ENCODE measurements around the gene LEUTX. TPM values are rescaled to one million over a fixed set of nuclear protein-coding genes. Genes with fewer than 3 reads are reported as not detected.

LEUTX gene
- polyA plus RNA-seq, 6 donors from 2014 or later: not detected

DNA sequence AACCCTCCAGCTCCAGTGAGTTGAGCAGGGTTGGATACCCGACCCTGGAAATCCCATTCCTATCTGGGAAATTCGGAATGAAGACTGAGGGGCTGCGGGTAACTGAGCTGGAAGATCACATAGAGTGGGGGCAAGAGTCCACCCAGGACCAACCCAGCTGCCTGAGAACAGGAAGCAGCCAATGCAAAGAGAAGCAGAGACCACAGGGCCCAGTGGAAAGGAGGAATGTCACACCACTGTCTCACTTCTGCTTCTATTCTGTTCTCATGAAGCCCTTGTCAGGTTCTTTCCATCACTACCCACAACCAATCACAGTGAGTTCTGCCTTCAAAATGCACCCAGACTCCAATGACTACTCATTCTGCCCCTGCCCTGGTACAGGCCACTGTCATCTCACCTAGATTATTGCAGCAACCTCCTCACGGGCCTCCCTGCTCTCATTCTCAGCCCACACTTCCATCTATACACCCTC lies 40.0 kb downstream of the LEUTX start:
- DNase-seq (no peak), ATAC-seq (ENCODE audit: low read depth in 2 of 2) (peak; percentile 77 to 78)
- Mint-ChIP-seq H3K27ac (peak overlapping the region in 1 of 6 donors; percentile 77), H3K36me3 (peaks cover 0 to 16% of the 10 kb centered on the region in 2 donors), H3K4me1 (peaks cover 21 to 23% (median 23%) of the 10 kb centered on the region in 3 donors), H3K4me3 (no peak overlapping the region), H3K27me3 (no peaks in the 10 kb centered on the region), H3K9me3 (no peaks in the 10 kb centered on the region)

DNA sequence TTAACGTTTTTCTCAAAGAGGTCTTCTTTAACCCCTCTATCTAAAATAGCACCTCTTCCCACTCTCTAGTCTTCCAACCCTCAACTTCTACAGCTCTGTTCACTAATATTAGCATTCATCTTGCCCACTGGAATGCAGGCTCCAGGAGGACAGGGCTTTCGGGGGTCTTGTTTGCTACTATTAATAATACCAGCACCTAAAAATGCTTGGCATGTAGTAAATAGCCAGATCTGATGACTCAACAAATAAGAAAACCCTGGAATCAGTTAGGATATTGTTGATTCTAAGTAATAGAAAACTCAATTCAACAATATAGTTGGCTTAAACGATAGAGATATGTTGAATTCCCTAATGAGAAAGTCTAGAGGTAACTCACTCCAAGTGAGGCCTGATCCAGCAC lies 41.1 kb downstream of the LEUTX start:
- H3K36me3 Mint-ChIP-seq: peaks cover 0 to 16% of the 10 kb centered on the region in 2 donors
- no peaks in the 10 kb centered on the region for H3K9me3 Mint-ChIP-seq
- DNase-seq: no peak
- ATAC-seq (ENCODE audit: low read depth in 2 of 2): no peak
- H3K4me3 Mint-ChIP-seq: peak overlapping the region in 1 of 8 donors; percentile 58
- H3K27me3 Mint-ChIP-seq: no peaks in the 10 kb centered on the region
- peaks cover 21 to 23% (median 23%) of the 10 kb centered on the region in 3 donors for H3K4me1 Mint-ChIP-seq
- no peak overlapping the region for H3K27ac Mint-ChIP-seq

DNA sequence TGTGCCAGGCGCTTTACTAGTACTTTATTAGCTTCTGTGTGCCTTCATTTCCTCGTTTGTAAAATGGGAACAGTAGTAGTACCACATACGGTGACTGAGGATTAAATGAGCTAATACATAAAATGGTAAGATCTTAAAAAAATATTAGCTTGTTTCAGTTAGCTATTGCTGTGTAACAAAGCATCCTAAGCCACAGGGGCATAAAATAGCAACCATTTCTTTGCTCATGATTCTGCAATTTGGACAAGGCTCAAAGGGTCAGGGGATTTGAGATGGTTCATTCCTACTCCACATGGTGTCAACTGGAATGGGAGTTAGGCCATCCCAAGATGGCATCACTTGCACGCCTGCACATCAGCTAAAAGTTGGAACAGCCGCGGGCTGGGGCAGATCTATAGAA lies 42.0 kb downstream of the LEUTX start:
- Mint-ChIP-seq H3K27ac (no peak overlapping the region), H3K36me3 (peaks cover 0 to 14% of the 10 kb centered on the region in 2 donors), H3K27me3 (no peaks in the 10 kb centered on the region), H3K9me3 (no peaks in the 10 kb centered on the region), H3K4me1 (peaks cover 21 to 23% (median 23%) of the 10 kb centered on the region in 3 donors), H3K4me3 (peak overlapping the region in 1 of 8 donors; percentile 48)
- DNase-seq (no peak), ATAC-seq (ENCODE audit: low read depth in 2 of 2) (no peak)

DNA sequence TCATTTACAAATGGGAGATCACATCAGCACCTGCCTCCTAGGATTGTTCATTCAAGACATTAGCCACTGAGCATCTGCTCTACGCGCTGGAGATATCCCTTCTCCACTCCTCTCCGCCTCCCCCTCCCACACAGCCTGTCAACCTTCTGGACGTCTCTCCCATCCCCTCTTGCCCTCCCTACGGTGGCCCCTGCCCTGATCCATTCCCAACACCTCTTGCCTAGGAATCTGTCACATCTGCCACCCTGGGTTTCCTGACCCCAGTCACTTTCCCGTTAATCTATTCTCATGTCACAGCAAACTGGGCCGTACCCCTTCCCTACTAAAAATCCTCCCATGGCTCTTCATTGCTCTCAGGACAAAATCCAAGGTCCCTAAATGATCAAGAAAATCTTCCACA lies 45.0 kb downstream of the LEUTX start:
- ATAC-seq (ENCODE audit: low read depth in 2 of 2): no peak
- Mint-ChIP-seq H3K4me3 (no peak overlapping the region), H3K36me3 (peaks cover 4 to 5% of the 10 kb centered on the region in 2 donors)

DNA sequence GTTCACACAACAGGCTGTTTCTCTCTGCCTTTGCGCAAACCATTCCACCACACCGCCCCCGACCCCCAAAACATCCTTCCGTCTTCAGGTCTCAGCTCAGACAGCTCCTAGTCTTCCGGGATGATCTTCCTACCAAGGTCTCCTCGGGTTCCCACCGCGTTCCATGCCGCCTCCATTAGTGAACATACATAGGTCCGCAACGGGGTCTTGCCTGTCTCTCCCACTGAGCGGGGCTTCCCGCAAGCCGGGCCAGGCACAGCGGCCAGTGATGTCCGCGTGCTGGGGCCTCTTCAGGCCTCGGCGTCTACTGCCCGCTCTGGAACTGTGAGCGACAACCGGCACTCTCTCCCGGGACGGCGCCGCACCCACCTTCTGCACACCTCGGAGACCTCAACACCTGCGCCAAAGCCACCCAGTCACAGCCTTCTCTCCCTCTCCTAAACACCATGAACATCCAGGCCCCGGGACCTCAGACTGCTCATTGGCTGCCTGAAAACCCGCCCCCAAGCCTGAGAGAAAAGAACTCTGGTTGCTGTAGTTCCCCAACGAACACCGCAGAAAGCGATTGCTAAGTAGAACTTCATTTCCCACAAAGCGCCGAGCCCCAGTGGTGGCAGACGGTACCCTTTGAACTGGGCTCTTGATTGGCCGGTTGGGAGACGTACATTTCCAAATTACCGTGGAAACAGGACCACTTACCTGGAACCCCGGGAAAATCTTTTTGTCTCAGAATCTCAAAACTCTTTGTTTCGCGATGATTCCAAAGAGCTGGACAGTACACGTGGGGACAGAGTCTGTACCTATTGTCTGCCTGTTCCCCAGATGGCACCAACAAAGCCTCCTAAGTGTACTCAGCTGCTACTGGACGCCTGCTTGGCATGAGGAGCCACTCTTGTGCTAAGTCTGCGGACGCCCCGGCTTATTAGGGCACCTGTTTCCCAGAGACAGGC lies 45.8 kb downstream of the LEUTX start:
- H3K4me1 Mint-ChIP-seq: peaks cover 11 to 26% (median 16%) of the 10 kb centered on the region in 3 donors

More for the DNA sequence above, 45.0 kb downstream of the LEUTX start:
- H3K27ac Mint-ChIP-seq: no peak overlapping the region
- H3K4me1 Mint-ChIP-seq: peaks cover 14 to 30% (median 17%) of the 10 kb centered on the region in 3 donors
- H3K9me3 Mint-ChIP-seq: no peaks in the 10 kb centered on the region
- H3K27me3 Mint-ChIP-seq: no peaks in the 10 kb centered on the region
- DNase-seq: no peak

DNA sequence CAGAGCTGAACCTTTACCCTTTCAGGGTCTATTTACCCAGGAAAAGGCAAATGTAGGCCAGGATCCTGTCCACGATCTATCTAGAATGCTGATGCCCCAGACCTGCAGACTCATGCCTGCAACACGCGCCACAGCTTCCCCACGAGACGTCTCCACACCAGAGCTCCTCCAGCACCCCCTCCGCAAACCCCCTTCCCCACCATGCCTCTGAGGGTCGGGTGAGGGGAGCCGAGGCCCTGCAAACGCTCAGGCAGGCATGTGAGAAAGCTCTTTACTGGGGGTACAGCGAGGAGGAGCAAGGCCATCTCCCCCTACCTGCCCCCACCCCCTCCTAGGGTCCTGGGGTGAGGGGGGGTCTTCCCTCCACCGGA lies 46.4 kb downstream of the LEUTX start:
- Mint-ChIP-seq H3K4me3 (peak overlapping the region in 1 of 8 donors; percentile 9), H3K27ac (peak overlapping the region in 2 of 6 donors; percentile 47), H3K9me3 (no peaks in the 10 kb centered on the region), H3K27me3 (no peaks in the 10 kb centered on the region), H3K4me1 (peaks cover 7 to 20% (median 12%) of the 10 kb centered on the region in 3 donors), H3K36me3 (peaks cover 8 to 9% of the 10 kb centered on the region in 2 donors)
- no peak for ATAC-seq (ENCODE audit: low read depth in 2 of 2)
- no peak for DNase-seq

More for the DNA sequence above, 45.8 kb downstream of the LEUTX start:
- Mint-ChIP-seq H3K4me3 (no peak overlapping the region), H3K36me3 (peaks cover 8 to 9% of the 10 kb centered on the region in 2 donors), H3K27me3 (no peaks in the 10 kb centered on the region), H3K27ac (no peak overlapping the region), H3K9me3 (no peaks in the 10 kb centered on the region)
- DNase-seq (peak; percentile 84), ATAC-seq (ENCODE audit: low read depth in 2 of 2) (peak; percentile 97 to 98)

DNA sequence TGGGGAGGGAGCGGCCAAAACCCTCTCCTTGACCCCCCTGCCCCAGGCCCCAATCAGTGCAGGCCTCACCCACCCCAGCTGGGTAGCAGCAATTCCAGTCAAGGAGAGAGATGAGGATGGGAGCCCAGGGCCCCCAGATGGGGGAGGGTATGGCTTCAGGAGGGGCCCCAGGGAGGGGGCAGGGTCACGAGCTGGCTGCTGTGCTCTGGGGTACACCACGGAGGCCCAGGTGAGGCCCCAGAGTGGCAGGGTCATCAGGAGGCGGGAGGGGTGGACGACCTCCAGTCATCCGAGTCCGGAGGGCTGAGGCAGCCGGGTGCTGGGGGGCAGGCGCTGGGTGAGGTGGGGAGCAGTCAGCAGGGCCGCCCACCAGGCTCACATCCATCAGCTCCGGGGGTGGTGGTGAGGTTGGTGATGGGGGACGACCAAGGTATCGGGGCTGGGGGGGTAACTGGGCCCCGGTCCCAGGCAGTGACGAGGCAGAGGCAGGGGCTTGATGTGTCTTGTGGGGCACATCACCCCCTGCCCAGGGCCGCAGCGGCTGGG lies 47.0 kb downstream of the LEUTX start:
- H3K9me3 Mint-ChIP-seq: no peaks in the 10 kb centered on the region
- H3K4me3 Mint-ChIP-seq: peak overlapping the region in 1 of 8 donors; percentile 63
- peak overlapping the region in 1 of 6 donors; percentile 47 for H3K27ac Mint-ChIP-seq
- peaks cover 8 to 9% of the 10 kb centered on the region in 2 donors for H3K36me3 Mint-ChIP-seq
- DNase-seq (no peak), ATAC-seq (ENCODE audit: low read depth in 2 of 2) (no peak)
- H3K27me3 Mint-ChIP-seq: no peaks in the 10 kb centered on the region
- peaks cover 7 to 17% (median 15%) of the 10 kb centered on the region in 3 donors for H3K4me1 Mint-ChIP-seq

DNA sequence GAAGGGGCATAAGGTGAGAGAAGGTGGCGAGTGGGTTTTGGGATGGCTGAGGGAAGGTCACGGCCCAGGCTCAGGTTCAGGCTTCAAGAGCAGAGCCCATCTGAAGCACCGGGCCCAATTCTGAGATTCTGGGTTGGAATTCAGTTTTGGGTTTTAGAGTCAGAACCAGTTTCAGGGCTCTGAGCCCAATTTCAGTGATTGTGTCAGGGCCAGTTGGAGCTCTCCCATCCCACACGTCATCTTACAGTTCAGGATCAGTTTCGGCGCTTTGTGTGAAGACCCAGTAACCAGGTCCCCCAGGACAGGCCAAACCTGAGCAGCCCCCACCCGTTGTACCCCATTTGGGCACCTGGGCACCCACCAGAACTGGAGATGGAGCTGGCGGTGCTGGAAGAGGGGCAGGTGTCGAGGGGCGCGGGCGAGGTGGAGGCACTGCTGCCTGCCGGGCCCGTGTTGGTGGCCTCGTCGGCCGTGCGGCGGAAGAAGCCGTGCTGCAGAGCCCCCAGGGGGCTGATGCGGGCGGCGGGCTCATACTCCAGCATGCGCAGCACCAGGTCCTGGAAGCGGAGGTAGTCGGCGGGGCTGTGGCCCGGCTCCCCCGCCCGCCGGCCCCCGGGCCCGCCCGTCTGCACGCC lies 47.8 kb downstream of the LEUTX start:
- Mint-ChIP-seq H3K9me3 (no peaks in the 10 kb centered on the region), H3K27ac (peak overlapping the region in 2 of 6 donors; percentile 41 to 49), H3K27me3 (no peaks in the 10 kb centered on the region), H3K4me3 (peak overlapping the region in 1 of 8 donors; percentile 9), H3K4me1 (peaks cover 14 to 23% (median 22%) of the 10 kb centered on the region in 3 donors), H3K36me3 (peaks cover 8 to 9% of the 10 kb centered on the region in 2 donors)
- DNase-seq (no peak), ATAC-seq (ENCODE audit: low read depth in 2 of 2) (no peak)

DNA sequence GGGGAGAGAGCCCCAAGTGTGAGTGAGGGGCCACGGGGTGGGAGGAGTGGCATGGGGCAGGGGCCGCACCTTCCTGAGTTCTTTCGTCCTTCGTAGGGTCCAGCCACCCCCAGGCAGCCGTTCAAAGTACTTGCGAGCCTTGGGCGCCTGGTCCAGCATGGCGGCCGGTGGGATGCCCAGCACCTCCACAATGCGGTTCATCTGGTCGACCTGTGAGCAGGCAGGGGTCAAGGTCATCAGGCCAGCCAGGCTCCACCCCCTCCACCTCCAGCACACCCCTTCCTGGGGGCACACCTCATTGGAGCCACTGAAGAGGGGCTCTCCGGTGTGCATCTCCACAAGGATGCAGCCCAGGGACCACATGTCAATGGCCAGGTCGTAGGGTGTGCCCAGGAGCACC lies 48.6 kb downstream of the LEUTX start:
- Mint-ChIP-seq H3K27ac (no peak overlapping the region), H3K9me3 (no peaks in the 10 kb centered on the region), H3K27me3 (no peaks in the 10 kb centered on the region), H3K4me1 (peaks cover 20 to 30% (median 26%) of the 10 kb centered on the region in 3 donors), H3K4me3 (peak overlapping the region in 1 of 8 donors; percentile 20), H3K36me3 (peaks cover 8 to 9% of the 10 kb centered on the region in 2 donors)
- DNase-seq (no peak), ATAC-seq (ENCODE audit: low read depth in 2 of 2) (no peak)

DNA sequence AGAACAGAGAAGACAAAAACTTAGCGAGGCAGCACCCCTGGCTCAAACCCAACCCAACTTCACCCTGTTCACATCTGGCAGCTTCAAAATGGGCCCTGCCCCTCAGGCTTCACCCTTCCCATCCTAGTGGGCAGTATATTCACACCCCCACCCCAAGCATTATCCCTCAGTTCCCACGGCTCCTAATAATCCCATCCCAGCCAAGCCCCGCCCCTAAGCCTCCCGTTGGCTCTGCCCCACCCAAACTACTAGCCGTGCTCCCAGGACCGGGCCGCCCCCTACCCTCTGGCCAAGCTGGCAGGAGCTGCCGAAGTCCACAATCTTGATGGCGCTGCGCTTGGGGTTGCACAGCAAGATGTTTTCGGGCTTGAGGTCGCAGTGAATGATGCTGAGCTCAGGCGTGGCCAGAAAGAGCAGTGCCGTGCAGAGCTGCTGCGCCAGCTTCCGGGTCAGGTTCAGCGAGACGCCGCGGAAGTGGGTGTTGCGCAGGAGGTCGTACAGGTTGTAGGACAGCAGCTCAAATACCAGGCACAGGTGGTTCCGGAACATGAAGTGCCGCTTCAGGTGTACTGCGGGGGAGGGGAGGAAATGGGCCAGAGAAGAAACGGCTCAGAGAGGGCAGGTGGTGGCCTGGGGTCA lies 49.5 kb downstream of the LEUTX start:
- Mint-ChIP-seq H3K27ac (peak overlapping the region in 5 of 6 donors; percentile 13 to 84 (median 68)), H3K9me3 (no peaks in the 10 kb centered on the region), H3K36me3 (peaks cover 8 to 9% of the 10 kb centered on the region in 2 donors), H3K4me1 (peaks cover 29 to 39% (median 34%) of the 10 kb centered on the region in 3 donors), H3K4me3 (peak overlapping the region in 4 of 8 donors; percentile 32 to 69 (median 55)), H3K27me3 (no peaks in the 10 kb centered on the region)
- DNase-seq: no peak
- ATAC-seq (ENCODE audit: low read depth in 2 of 2): no peak

DNA sequence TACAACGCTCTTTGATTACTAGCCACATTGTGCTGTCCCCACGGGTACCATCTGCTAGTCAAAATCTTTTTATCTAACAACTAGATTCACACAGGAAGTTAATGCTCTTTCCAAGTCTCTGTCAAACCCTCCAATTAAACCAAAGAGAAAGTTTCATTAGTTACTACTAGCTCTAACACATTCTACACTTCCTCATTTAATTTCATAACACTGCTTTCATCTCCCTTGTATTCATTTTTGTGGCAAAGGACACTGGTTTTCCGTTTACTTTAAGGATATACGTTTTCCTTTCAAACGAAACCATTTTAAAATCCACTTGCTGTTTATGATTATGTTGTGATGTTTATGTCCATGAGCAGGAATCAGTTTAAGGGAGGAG lies 50.0 kb downstream of the LEUTX start:
- DNase-seq (no peak), ATAC-seq (ENCODE audit: low read depth in 2 of 2) (no peak)
- H3K27ac Mint-ChIP-seq: peak overlapping the region in 5 of 6 donors; percentile 13 to 84 (median 68)
- H3K9me3 Mint-ChIP-seq: no peaks in the 10 kb centered on the region
- no peaks in the 10 kb centered on the region for H3K27me3 Mint-ChIP-seq
- peaks cover 8 to 9% of the 10 kb centered on the region in 2 donors for H3K36me3 Mint-ChIP-seq
- peak overlapping the region in 3 of 8 donors; percentile 10 to 69 (median 59) for H3K4me3 Mint-ChIP-seq
- H3K4me1 Mint-ChIP-seq: peaks cover 29 to 39% (median 34%) of the 10 kb centered on the region in 3 donors

DNA sequence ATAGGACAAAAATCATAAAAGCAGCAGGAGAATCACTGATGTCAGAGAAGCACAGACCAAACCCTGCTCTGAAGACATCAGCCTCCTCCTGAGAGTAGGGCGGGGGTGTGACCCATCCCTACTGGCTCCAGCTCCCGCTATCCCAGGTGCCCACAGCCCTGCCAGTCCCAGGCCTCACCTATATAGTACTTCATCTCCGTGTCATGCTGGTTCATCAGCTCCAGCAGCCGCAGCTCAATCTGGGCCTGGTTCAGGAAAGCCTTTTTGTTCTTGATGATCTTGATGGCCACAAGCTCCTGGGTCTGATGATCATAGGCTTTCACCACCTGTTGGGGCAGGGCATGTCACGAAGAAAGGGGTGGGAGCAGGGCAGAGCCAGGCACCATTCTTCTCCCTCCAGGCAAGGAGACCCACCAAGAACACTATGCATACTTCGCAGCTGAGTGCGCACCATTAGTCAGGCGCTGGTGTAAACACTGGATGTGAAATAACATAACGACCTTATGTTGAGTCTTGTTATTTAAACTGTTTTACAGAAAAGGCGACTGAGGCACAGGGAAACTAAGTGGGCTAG lies 51.1 kb downstream of the LEUTX start:
- ATAC-seq (ENCODE audit: low read depth in 2 of 2) (no peak), DNase-seq (no peak)
- Mint-ChIP-seq H3K36me3 (peaks cover 12 to 17% of the 10 kb centered on the region in 2 donors), H3K4me1 (peaks cover 34 to 47% (median 43%) of the 10 kb centered on the region in 3 donors), H3K4me3 (peak overlapping the region in 1 of 8 donors; percentile 53), H3K27me3 (no peaks in the 10 kb centered on the region), H3K27ac (peak overlapping the region in 2 of 6 donors; percentile 51 to 57), H3K9me3 (peaks cover 0 to 2% (median 0%) of the 10 kb centered on the region in 7 donors)

Measured in naive B cell (primary cell).